HG03575 (cell line): ENCODE results near the gene EZH1.
"Not testable (repeated sequence)": the region's sequence is repeated elsewhere in the genome, so short reads cannot be mapped to it uniquely, and the experiment has no call there.

Experiments used
- ATAC-seq: cut with Tn5 transposase; IDR thresholded peaks from one replicate; pipeline ENCODE4 v1.9.1; 2021; ENCODE audit not compliant: unreplicated experiment, insufficient number of reproducible peaks, low FRiP score; ENCODE audit errors: extremely low read depth

The EZH1 gene

DNA sequence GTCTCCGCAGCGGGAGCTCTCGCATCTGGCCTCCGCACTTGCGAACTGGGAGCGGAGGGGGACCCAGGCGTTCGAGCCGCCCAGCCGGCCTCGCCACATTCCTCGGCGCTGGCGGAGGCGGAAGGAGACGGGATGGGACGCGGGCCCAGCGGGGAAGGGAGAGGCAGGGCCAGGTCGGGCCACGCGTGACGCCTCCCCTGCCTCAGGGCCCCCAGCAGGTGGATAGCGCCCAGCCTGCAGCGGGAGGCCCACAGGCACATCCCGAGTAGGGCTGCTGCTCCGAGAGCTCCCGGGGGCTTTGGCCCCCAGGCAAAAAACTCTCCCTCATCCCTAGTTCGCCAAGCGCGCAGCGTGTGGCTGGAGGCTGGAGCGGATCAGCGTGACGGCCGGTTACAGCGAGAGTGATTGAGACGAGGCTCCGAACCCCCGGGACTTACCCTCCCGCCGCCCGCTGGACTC, 68.8 kb downstream of the EZH1 start:
- ATAC-seq: no peak

DNA sequence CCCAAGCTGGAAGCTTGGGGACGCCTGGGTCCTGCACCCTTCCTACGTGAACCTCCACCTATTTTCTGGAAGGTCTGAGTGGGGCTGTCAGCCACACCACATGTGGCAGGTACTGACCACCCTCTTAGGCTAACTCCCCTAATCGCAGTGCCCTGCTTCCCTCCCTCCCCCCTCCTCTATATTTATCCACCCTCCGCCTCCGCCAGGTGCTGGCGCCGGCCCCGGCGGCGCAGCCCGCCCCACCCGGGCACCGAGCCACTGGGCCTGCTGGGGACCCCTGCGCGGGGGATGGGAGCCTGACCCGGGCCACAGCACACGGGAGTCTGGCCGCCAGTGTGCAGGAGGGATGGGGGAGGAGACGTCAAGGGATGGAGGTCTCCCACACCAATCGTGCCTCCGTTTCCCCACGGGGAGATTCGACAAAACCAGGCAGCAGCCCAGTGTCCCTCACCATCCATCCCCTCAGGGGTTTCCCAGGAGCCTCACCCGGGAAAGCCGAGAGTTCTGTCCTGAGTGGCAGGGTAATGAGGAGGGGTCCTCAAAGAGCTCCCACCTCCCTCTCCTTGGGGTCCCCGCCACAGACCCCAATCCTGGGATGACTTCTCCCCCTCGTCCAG, 69.4 kb downstream of the EZH1 start:
- ATAC-seq: no peak

DNA sequence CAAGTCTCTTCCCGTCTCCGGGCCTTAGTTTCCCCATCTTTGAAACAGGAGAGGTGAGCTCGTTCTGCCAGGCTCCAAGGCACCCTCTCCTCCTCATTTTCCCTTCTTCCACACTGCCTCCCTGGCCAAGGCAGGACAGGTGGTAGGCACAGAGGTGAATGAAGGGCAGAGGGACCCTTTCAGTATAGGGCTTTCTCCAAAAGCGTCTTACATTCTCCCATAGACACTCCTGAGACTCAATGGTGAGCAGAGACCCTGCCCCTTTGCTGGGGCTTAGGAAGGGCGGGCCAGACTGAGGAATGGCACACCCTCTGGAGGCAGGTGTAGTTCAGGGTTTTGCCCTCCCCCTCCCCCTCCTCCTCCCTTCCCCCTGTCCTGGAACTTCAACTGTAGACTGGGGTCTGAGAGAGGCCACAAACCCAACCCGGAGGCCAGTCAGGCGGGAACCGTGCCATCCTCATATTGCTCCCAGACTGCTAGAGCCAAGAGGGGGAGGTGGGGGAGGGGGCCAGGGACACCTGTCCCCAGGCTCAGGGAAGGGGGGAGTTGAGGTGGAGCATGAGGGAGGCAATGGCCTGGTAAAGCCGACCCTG, 70.0 kb downstream of the EZH1 start:
- ATAC-seq: no peak

DNA sequence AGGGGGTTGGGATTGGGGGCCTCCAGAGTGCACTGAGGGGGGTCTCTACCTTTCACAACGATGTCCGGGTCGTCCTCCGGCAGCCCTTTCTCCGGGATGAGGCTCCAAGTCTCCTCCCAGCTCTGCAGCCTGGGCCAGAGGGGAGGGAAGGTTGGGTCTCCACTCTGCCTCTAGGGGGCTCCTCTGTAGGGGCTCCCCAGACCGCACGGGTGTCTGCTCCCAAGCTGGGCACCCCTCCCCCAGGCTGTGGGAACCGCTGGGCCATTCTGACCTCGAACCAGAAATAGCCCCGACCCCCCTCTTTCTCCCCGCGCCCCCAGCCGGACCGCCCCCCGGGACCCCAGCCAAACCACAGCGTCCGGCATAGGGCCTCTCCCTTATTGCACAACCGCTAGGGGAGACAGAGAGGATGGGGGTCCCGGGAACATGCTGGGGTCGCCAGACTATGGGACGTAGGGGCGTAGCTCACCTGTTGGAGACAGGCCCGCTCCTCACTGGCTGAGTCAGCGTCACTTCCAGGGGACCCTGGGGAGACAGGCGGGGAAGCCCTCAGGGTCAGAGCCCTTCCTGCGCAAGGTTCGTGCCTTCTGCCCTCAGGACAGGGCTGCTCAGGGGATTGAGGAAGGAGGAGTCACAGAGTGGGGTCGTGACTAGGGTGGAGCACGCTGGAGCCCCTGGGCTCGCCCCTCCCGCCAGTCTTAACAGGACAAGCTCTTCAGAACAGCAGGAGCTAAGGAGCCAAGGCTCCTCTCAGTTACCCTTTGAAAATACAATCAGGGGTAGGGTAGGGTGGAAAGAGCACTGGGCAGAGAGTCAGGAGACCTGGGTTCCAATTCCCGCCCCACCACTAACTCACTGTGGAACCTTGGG, 70.7 kb downstream of the EZH1 start:
- ATAC-seq: no peak

DNA sequence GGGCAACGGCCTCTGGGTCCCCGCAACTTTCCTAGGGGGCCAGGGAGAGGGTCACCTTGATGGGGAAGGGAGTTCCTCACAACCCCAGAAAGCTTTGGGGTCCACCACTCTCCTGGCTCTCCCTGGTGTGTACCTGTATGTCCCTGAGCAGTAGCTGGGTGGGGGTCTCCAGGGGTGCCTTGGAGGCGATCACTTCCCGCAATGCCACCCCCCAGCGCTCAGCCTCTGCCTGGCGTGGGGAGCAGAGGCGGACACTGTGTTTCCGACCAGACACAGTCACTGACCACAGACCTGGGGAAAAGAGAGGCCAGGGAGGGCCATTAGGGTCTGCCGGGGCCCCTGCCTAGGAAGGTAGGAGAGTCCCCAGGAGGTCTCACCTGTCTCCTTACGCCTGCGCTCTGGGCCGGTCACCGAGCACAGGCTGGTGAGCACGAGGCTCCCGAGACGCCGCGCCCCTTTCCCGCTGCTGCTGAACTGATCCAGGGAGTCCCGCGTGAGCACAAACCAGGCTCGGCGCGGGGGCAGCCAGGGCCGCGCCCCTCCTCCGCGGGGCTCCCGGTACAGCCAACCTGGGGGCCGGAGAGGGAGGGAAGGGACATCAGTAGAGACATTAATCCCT, 71.5 kb downstream of the EZH1 start:
- no peak for ATAC-seq

DNA sequence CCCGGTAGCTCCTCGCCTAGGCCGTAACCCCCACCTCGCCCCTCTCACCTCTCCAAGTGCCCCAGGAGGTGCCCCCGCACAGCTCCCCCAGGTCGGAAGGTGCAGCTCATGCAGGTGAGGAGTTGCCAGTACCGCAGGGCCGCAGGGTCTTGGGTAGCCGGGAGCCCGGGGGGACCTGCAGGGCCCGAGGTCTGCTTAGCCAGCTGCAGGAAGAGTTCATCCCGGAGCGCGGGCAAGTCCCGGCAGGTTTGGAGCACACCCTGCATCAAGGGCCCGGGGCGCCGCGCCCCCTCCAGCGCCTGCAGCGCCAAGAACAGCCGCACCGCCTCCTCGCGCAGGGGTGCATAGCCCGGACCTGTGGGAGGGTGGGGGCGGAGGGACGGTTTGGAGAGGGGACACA, 72.8 kb downstream of the EZH1 start:
- no peak for ATAC-seq

DNA sequence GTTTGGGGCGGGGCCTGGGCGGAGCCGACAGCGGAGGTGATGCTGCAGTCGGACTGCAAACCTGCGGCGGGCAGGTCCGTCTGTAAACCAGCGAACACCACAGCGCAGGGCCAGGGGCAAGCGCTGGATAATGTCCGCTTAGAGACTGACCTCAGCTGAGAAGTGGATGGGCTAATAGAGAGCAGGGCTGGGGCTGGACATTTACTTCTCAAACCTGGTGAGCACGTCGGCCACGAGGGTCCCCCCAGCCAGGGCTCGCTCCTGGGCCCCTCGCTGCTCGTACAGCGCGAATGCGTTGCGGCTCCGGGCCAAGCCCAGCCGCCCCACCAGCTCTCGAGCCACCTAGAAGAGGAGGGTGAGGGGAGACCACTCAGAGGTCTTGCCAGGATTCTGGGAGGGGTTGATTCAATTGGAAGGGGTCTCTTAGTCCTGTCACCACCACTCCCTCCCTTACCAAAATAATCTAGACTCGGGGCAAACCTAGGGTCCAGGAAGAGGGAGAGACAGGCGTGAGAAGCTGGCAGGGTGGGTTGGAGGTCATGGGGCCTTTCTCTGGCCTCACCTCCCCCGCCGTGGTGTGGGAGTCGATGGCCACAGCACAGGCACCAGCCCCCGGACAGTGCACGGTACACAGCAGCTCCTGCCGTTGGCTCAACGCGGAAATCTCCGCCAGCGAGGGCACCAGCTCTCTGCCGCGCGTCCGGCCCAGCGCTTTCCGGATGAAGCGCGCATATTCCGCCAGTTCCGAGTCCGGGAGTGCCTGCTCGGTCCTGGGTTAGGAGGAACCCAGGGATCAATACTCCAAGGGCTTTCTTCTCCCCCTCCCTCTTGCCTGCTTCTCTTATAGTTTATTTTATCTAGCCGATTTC, 73.8 kb downstream of the EZH1 start:
- no peak for ATAC-seq

DNA sequence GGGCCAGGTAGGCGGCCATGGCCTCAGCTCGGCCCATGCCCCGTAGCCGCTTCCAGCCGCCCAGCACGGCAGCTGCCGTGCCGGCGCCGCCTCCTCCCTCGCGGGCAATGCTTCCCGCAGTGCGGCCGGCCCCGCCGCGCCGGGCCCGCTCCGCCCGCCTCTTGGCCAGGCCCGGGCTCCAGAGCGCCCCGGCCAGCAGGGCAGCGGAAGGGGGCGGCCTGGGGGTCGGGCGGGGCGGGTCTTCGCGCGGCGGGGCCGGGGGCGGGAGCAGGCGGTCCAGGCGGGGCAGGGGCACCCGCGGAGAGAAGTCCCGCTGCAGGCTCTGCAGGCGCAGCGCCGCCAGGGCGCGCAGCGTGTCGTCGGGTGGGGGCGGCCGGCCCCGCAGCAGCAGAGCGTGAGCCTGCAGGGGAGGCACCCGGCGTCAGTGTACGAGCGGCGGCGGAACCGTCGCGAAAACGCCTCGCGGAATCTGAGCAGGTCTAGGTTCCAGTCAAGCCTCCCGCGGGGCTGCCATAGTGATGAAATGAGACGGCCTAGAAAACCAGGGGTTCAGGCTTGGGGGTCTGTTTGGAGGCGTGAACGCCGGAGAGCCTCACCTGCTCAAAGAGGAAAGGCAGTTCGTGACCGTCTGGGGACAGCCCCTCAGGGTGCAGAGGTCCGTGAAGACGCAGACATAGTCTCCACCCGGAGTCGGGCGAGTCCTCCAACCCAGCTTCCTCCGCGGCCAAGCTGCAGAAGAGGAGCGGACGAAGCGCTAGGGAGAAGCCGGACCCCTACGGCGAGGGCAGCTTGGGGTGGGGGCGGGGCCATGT, 74.7 kb downstream of the EZH1 start:
- ATAC-seq: no peak

DNA sequence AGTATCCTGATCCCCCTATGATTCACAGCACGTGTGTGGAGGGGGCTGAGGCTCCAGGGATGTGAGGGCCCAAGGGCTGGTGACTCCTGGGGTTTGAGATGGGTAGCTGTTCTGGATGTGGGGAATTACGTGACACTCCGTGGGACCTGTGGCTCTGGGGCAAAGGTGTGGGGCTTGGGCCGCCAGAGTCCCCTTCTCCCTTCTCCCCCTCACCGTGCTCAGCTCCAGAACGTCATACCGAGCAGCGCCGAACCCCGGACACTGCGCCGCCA, 75.2 kb downstream of the EZH1 start:
- ATAC-seq: no peak

DNA sequence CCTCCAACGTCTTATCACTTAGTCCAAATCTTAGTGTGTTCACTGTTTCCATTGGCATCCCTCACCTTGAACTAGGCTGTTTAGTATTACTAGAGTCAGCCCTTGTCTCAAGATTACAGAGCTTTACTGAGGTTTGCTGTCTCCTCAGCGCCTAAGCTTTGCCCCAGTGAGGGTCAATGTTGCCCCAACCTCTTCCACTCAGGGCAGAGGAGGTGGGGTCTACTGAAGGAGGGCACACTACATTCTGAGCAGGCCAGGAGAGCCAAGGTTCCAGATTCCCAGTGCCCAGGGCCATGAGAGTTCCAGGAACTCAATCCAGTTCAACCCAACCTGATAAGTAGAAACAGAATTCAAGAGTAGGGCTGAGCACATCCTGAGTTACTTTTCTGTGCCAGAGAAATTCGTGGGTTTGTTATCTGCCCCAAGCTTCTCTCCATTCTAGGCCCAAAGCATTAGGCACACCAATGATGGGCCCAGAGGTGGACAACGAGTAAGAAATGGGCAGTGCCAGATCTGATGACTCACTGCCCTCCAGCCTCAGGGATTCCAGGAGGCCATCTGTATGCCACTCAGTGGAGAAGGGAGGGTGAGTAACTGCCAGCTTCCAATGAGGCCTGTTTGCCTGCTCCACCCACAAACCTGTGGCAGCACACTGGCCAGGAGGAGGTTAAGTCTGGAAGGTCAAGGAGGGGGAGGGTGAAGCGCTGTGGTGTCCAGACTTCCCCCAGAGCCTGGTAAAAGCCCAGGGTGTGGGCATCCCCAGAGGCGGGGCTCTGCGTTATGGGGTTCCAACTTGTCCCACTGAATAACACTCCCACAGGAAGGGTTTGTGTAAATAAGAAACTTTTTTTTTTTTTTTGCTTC, 77.5 kb downstream of the EZH1 start:
- no peak for ATAC-seq

DNA sequence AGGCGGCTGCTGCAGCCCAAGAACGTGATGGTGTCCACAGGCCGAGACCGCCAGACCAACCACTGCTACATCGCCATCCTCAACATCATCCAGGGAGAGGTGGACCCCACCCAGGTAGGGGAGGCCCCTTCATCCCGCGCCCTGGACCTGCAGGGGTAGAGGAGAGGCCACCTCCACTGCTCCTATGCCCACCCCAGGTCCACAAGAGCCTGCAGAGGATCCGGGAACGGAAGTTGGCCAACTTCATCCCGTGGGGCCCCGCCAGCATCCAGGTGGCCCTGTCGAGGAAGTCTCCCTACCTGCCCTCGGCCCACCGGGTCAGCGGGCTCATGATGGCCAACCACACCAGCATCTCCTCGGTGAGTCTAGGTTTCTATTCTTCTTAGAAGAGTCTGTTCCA, 78.7 kb downstream of the EZH1 start:
- not testable (repeated sequence) for ATAC-seq

DNA sequence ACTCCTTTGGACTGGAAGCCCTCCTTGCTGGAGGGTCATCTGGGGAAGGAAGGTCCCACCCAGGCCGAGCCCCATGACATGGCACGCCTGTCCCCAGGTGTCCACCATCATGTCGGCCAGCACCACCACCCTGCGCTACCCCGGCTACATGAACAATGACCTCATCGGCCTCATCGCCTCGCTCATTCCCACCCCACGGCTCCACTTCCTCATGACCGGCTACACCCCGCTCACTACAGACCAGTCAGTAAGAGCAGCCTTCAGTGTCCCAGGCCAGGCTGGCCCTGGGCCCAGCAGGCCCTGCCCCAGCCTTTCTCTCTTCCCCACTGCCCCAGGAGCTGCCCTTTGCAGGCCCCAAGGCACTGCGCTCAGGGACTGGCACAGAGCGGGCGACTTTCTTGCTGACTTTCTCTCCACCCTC, 79.2 kb downstream of the EZH1 start:
- no peak for ATAC-seq

DNA sequence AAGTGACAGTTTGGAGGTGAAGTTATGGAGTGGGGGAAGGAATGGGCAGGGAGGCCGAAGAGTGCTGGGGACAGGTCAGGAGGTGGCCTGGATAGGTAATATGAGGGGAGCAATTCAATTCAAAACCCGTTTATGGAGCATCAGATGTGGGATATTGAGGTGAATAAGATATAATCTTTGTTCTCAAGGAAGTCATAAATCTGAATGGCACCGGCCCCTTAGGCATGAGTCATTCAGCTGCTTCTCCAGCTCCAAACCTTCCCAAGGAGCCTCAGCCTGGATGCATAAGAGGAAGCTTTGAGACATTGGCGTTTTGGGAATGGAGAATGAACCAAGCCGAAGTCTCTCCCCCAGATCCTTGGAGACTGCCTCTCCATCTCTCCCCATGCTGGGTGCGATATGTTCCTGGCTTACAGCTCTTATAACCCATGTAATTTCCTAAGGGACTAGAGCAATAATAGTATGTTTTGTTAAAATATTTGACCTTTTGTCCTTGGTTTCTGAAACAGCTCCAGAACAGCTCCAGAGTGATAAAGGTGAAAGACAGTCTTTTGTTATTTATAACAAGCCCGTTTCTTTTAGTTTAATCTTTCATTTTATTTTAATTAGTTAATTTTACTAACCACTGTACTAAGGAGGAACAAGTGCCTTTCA, 84.0 kb downstream of the EZH1 start:
- ATAC-seq: no peak

DNA sequence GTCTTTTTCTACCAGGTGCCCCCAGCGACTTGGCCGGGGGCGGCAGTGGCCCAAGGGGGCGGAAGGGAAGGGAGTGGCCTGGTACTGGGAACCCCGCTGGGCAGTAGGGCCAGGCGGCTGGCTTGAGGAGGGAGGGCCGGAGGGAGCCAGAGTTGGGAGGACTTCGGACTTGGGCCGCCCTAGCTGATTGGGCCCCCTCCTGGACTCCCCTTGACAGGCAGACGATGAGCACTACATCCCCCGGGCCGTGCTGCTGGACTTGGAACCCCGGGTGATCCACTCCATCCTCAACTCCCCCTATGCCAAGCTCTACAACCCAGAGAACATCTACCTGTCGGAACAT, 84.9 kb downstream of the EZH1 start:
- ATAC-seq: not testable (repeated sequence)

DNA sequence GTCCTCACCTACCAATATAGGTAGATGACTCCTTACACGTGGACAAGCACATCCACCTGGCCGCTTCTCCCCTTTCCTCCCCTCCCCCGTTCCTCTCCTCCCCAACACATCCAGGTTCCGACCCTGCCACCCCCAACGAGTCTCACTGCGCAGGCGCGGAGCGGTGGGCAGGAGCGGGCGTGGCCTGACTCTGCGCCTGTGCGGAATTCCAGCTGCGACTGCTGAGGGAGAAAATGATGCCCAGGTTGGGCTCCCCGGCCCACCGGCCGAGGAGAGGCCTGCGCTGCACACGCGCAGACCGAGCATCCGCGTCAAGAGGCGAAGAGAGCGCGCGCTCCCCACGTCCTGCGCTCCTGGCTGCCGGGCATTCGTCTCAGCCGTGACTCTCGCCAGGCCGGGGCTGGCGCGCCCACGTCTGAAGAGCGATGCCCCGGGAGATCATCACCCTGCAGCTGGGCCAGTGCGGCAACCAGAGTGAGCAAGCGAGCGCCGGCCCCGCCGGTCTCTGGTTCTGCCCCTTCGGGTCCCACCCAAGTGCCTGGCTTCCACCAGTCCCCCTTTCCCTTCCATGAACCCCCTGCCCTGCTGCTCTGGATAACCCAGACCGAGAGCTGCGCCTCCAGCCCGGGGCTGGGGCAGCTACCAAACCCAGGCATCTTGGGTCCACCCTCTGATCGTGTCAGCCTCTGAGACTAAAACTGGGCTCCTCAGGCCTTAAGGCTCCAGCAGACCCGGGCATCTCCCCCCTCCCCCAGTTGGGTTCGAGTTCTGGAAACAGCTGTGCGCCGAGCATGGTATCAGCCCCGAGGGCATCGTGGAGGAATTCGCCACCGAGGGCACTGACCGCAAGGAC, 85.5 kb downstream of the EZH1 start, which contains the start of gene TUBG2:
Gene TUBG2, plus strand, starts transcription at position 206 of the 853 bp plus-strand sequence. Its CDS starts 220 bp downstream, at position 426.
- ATAC-seq: no peak
